Body of pancreas (tissue), 4 donors: ENCODE measurements around the gene PAN2.

Experiments
- POLR2A ChIP-seq, 3 donors: fragments of 450-650 bp; IDR thresholded peaks; one replicate each; pipeline ENCODE4 v1.6.1; 2016; ENCODE audit warnings: antibody characterized with exemption in 3 of 3, mild to moderate bottlenecking in 2 of 3
- TF ChIP-seq, protein P1 (sequence below), 7 experiments: fragments of 450-650 bp in 4 of 7; fragments of 200-600 bp in 3 of 7; sonication (generic) in 3 of 7; IDR thresholded peaks; one replicate each; pipeline ENCODE4 v1.5.1; 2016 to 2019; ENCODE audit warnings: antibody characterized with exemption in 7 of 7

DNA sequence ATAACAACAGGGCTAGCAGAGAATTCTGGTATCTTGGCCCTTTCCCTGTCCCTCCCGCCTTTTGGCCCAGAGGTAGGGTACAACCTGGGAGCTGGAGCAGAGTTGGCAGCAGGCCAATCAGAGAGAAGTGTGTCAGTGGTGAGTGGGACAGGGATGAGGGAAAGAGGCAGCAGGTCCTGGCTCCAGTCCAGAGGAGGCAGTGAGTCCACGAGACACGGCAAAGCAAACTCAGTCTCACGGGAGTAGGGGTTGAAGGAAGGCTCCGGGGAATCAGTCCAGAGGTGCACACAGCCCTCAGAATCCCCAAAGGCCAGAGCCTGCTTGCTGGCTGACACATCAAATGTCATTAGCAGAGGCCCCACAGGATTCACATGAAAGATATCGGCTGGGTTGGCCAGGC lies 7.3 kb downstream of the PAN2 start:
- TF ChIP-seq, protein P1, sequence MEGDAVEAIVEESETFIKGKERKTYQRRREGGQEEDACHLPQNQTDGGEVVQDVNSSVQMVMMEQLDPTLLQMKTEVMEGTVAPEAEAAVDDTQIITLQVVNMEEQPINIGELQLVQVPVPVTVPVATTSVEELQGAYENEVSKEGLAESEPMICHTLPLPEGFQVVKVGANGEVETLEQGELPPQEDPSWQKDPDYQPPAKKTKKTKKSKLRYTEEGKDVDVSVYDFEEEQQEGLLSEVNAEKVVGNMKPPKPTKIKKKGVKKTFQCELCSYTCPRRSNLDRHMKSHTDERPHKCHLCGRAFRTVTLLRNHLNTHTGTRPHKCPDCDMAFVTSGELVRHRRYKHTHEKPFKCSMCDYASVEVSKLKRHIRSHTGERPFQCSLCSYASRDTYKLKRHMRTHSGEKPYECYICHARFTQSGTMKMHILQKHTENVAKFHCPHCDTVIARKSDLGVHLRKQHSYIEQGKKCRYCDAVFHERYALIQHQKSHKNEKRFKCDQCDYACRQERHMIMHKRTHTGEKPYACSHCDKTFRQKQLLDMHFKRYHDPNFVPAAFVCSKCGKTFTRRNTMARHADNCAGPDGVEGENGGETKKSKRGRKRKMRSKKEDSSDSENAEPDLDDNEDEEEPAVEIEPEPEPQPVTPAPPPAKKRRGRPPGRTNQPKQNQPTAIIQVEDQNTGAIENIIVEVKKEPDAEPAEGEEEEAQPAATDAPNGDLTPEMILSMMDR (IDR thresholded peaks at IDR 0.05), result no peak
- no peak for TF ChIP-seq POLR2A (IDR thresholded peaks at IDR 0.05)
